ENCODE measurements around the gene FTCD.

Gene FTCD

GRCh38 chr21:46121286-46122221 lies 33.8 kb downstream of the FTCD start:
- DNase-seq: no peak

DNA sequence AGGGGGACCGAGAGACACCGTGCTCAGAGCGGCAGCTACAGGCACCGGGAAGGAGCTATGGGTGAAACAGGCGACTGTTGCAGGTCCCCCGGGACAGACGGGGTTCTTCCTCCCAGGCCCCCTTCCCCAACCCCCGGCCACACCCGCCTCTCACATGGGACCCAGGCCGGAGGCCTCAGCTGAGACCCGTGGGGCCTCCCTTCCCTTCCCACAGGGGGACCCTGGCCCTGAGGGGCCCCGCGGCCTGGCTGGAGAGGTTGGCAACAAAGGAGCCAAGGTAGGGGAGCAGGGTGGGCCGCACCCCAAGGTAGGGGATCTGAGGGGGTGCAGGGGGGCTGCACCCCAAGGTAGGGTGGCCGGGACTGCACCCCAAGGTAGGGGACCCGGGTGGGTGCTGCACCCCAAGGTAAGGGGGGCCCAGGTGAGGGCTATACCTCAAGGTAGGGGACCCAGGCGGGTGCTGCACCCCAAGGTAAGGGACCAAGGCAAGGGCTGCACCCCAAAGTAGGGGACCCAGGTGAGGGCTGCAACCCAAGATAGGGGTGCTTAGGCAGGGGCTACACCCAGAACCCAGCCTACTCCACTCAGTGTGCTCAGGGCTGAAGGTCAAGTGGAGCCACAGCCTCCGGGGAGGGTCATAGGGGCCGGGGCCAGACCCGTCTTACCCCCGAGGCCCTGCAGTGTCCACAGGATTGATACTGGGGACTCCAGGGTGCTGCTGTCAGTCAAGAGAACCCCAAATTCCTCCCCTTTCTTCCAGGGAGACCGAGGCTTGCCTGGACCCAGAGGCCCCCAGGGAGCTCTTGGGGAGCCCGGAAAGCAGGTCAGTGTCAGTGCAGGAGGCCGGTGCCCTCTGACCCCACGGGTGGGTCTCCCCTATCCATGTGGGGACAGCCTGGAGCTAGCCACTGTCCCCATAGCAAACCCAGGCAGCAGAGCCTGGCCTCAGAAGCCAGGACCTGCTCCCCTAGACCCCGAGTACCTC lies 34.8 kb downstream of the FTCD start:
- no peak for DNase-seq

DNA sequence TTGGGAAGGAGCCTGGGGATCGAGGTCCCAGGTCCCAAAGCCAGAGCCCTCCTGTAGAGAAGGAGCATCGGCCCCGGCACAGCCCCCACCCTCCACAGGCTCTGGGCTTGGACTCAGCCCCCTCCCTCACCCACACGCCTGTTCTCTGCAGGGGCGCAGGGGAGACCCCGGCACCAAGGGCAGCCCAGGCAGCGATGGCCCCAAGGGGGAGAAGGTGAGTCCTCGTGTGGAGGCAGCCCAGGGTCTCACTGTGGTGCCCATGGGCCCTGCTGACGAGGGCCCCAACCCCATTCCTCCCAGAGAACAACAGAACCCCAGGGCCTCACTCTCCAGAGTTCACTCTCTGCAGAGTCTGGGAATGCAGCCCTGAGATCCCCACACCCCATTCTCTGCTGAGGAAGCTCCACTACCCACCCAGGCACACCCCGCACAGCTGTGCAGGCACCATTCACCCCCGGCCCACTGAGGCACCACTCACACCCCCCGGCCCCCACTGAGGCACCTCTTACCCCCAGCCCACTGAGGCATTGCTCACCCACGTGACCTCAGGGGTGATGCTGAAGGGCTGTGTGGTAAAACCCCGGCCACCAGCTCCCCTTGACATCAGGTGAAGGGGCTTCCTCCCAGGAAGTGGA lies 35.6 kb downstream of the FTCD start:
- no peak for DNase-seq

DNA sequence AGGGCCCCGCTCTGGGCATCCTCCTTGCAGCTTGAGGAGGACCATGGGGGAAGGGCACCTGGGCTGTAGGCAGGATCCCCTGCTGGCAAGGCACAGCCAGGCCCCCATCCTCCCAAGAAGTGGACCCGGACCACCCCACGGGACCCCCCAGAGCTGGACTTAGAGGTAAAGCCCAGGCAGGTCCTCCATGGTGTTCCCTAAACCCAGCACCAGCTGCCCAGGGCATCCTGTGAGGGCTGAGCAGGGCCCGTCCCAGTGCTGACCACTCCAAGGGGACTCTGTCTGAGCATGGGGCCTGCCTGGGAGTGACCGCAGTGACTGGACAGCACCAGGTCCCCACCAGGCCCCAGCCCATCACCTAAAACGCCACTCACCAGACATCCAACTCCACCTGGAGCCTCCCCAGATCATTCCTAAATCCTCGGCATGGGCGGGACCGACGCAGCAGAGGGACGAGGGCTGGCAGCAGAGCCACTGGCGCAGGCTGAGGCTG lies 36.2 kb downstream of the FTCD start:
- DNase-seq: no peak

DNA sequence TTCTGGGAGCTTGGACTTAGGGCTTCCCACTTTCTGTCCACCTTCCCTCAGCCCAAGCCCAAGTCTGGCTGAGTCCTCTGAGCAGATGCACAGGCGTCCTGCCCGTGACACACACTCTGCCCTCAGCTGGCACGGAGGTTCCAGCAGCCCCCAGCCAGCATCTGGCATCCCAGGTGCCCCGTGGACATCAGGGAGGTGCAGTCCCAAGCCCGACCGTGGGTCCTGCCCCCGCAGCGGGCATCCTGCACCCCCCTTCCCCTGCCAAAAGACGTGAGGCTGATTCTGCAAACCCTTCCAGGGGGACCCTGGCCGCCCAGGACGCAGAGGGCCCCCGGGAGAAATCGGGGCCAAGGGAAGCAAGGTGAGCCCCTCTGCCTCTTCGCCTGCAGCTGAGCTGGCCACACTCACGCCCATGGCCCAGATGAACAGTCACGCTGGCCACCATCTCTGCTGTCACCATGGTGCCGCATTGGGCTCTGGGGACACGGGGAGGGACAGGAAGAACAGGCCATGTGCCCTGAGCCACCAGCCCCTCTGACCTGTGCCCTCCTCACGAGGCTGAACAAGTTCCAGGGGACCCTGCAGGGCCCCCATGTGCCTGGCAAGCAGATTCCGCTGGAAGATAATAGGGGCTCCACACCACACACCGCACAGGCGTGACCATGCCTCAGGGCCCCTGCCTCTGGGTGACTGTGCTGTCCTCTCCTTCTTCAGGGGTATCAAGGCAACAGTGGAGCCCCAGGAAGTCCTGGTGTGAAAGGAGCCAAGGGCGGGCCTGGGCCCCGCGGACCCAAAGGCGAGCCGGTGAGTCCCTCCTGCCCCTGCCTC lies 36.8 kb downstream of the FTCD start:
- DNase-seq: no peak

DNA sequence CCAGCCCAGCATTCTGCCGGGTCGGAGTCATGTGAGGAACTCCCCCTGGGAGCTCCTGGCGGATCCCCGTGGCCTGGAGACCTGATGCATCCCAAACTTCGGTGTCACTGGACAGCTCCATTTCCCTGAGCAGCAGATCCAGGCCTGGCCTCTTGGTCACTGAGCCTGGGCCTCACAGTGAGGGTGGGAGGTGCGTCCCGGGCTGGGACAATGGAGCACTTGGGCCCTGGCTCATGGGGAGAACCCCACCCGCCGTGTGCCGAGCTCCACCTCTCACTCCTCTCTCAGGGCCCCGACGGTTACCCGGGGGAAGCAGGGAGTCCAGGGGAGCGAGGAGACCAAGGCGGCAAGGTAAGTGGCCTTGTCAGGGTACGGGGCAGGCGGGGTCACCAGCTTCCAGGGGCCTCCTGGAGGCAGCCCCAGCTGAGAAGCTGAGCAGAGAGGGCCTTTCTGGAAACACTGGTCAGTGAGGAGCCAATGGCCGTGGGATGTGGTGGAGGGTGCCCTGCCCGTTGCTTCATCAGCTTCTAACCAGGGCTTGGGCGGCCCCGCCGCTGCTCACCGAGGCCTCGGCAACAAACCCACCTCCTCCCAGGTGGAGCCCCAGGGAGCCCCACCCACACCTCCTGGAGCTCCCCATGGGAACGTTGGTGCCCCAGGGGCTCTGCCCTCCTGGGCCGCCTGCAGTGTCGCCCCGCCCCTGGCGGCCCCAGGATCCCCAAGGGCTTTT lies 37.6 kb downstream of the FTCD start:
- no peak for DNase-seq

DNA sequence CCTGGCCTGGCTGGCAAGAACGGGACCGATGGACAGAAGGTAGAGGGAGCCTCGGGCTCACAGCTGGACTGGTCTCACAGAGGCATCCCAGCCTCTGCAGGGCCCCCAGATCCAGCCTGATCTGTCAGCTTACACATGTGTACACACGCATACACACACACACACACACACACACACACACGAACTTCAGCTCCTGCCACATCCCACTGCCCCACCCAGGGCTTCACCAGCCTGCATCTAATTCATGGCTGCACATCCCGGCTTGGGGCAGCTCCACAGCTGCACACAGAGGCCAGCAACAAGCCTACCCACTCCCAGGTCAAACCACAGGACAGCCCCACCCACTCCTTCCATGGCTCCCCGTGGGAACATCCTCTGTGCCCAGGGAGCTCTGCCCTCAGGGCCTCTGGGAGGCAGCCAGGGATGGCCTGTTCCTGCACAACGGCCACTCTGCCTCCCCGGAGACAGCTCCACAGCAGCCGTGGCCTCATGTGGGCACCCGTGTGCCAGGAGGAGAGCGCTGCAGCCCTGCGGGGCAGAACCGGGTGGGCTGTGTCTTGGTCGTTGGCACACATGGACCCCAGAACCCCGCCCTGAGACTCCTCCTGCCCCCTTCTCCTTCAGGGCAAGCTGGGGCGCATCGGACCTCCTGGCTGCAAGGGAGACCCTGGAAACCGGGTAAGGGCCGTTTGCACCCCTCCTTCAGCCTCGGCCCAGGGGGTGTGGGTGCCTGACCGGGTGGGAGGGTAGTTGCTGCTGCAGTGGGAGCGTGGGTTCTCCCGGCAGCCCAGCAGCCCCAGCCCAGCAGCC lies 38.4 kb downstream of the FTCD start:
- DNase-seq: no peak

GRCh38 chr21:46116189-46116775 lies 39.1 kb downstream of the FTCD start:
- no peak for DNase-seq

- no peak for DNase-seq
Measured at GRCh38 chr21:46115441-46116188, 39.8 kb downstream of the FTCD start.

DNA sequence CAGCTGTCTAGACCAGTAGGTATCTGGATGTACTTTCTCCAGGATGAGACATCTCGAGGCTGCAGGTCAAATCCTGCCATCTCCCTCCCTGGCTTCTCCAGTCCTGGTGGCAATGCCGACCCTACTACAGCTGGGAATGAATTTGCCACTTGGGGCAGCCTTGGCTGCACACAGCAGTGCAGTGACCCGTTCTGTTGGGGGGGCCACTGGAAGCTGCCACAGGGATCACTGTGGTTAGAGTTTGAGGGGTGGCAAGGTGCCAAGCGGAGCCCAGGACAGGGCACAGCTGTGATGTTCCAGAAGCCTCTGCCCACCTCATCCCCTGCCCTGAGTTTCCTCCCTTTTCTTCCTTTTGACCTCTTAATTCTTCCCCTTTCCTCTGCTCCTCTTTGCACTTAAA lies 40.4 kb downstream of the FTCD start:
- no peak for DNase-seq

GRCh38 chr21:46113497-46114176 lies 41.7 kb downstream of the FTCD start:
- no peak for DNase-seq

GRCh38 chr21:46112725-46113215 lies 42.6 kb downstream of the FTCD start:
- no peak for DNase-seq

GRCh38 chr21:46111857-46112724 lies 43.3 kb downstream of the FTCD start:
- no peak for DNase-seq

GRCh38 chr21:46111193-46111571 lies 44.2 kb downstream of the FTCD start:
- DNase-seq: no peak

DNA sequence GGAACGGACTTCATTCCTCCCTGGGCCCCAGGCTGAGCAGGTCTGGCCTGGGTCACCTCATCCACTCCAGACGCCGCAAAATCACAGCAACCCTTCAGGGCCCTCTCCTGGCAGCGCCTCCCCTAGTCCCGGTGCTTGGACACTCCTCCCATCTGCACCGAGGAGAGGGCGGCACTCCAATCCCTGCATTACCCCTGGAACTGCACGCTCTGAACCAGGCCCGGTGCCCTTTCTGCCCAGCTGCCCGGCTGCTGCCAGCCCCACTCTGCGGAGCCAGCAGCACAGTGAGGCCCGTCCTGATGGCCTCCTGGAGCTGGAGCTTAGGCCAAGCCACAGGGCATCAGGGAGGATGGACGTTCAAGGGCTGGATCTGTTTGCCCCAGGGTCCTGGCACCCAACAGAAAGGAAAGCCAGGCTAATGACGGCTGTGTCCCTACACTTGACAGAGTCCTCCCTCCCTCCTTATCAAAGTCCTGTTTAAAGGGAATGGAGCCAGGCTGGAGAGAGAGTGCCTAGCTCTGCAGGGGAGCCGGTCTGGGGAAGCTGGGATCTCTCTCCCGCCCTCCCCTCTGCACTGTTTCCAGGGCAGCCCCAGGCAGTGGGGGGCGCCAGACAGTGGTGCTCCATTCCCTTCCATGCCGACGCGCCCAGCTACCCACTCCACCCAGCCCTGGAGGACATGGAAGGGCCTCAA lies 44.7 kb downstream of the FTCD start:
- DNase-seq: no peak

DNA sequence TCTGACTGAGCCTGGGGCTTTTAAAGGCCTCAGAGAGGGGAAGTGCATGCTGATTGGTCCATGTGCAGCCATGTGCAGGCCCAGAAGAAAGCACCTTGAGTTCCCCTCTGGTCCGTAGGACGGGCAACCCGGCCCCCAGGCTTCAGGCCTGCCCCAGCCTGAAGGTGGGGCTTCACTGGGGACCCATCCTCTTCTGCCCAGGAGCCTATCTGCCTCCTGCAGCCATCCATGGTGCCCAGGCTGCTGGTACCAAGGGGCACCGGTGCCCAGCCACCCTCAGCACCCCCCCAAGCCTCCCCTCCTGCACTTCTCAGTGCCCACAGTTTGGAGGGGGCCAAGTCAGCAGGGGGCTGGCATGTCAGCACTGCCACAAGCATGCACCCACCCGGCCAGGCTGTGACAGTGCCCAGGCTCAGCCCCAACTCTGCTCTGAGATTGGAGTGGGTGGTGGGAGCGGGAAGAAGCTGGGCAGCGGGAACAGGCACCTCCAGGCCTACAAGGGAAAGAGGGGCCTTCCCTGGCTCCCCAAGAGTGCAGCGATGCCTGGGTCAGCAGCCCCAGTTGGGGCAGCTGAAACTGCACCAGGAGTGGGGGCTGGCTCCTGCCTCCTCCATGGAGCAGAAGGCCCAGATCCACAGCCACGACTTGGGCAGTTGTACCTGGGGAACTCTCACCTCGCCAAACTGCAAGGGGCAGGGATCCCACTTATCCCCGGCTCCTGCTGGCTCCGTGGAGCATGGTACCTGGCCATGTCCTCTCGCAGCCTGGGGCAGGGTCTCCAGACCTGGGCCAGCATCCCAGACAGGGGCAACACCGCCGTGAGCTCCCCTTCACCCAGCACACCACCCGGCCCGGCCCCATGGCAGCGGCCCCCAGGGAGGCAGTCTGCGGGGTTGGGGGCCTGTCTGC lies 45.8 kb downstream of the FTCD start:
- DNase-seq: no peak

All from Kasumi-1 (cell line).